HG03520 (cell line): ENCODE results near the gene MYH1.

ENCODE experiments used
- ATAC-seq: cut with Tn5 transposase; IDR thresholded peaks from one replicate; pipeline ENCODE4 v1.9.1; 2021; ENCODE audit warnings: mild to moderate bottlenecking, moderate library complexity; ENCODE audit not compliant: unreplicated experiment

The MYH1 gene

DNA sequence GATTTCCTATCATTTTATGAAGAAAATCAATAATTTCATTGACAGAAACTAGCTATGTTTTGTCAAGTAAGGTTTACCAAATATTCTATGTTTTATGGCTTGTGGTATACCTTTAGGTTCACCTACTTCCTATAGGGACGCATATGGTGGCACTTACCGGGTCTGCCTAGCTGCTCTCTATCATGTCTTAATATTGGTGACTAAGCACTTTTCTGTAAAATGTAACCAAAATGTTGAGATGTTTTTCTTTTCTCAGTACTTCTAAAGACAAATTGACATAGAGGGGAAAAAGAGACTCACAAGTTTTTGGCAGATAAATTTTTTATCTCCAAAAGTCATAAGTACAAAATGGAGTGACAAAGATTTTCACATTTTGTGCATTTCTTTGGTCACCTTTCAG is 26.3 kb downstream of the MYH1 start:
- no peak for ATAC-seq

DNA sequence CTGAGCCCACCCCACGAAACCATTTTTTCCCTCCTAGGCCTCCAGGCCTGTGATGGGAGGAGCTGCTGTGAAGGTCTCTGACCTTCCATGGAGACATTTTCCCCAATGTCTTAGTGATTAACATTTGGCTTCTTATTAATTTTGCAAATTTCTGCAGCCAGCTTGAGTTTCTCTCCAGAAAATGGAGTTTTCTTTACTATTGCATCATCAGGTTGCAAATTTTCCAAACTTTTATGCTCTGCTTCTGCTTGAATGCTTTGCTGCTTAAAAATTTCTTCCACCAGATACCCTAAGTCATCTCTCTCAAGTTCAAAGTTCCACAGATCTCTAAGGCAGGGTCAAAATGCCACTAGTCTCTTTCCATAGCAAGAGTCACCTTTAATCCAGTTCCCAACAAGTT is 36.1 kb downstream of the MYH1 start:
- ATAC-seq: no peak

DNA sequence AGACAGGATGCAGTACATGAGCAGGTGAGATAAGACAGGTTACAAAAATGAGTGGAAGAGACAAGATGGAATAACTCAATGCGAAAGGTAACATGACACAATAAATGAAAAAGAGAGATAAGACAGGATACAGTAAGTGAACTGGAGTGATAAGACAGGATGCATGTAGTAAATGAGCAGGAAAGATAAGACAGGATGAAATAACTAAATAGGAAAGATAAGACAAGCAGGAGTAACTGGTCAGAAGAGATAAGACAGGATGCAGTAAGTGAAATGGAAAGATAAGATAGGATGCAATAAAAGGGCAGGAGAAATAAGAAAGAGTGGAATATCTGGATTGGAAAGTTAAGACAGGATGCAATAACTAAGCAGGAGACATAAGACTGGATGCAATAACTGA is 40.6 kb downstream of the MYH1 start:
- ATAC-seq: no peak

DNA sequence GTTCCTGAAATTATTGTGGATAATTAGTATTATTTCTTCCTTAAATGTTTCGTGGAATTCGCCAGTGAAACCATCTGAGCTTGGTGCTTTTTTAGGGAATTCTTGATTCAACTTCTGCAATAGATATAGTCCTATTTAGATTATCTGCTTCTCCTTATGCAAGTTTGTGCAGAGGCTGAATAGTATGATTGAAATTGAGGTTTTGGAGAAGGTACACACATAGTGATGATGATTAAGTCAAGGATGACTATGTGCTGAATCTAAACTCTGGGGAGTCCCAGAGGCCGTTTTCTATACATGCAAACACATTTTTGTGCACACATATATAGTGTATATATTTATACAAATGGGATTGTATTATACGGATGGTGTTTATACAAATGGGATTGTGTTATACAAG is 43.8 kb downstream of the MYH1 start:
- ATAC-seq: no peak

DNA sequence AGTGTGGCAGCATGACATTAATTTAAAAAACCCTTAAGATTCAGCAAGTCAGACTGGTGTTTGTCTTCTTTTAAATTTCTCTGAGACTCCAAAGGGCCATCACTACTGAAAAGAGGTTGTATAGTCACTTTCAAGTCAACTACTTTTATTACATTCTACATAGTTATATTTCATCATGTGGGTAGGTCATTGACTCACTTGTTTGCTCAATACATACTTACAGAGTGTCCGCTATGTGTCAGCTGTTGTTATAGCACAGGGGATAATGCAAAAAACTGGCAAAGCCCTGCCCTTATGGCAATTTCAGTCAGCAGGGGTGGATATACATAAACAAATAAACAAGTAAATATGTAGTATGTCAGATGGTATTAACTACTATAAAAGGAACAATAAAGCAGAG is 46.5 kb downstream of the MYH1 start:
- no peak for ATAC-seq

DNA sequence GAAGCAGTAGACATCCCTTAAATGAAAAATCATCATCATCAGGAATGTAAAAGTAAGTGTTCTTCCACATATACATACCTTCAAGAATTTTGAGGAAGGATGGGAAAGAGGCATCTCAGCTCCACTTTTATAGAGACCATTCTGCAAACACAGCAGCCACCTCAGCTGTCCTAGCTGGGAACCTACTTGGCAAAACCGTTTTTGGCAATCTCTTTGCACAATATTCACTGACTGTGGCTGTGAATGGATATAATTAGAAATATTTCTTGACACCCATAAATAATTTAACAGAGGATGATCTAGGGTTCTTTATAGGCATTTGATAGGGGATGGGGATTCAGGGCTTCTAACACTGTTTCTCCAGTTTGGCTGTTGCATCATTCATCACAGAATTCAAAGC is 48.9 kb downstream of the MYH1 start, which contains the start of gene MYH4:
TSS of gene MYH4 (minus strand) at position 101 of the 400 bp plus-strand sequence. CDS start 2,814 bp downstream, outside the sequence.
- no peak for ATAC-seq

DNA sequence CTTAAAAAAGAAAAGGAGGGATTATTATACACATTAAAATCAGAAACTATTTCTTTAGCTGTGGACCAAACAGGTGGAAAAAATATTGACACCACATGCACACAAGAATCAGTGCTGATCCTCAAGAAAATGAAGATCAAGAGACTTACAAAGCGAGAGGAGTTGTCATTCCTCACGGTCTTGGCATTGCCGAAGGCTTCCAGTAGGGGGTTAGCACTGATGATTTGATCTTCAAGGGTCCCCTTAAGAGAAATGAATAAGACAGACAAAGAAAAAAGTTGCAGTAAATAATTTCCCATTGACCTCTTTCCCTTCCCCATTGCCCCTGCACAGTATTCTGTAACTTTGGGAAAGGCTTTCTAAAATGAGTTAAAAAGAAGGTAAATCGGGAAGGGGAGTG is 54.9 kb downstream of the MYH1 start:
- no peak for ATAC-seq

DNA sequence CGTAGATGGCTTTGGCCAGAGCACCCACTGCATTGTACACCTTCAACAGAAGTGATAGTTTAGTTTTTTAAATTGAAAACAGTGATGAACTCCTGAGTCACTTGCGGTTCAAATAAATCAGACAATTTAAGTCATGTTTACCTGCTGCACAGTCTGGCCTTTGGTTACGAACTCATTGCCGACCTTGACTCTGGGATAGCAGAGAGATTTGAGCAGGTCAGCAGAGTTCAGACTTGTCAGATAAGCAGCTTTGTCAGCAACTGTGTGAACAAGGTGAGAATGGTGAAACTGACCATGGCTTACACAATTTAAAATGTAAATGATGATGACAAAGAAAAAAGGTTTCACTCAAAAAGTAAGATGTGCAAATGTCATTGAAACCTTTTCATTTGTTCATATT is 58.3 kb downstream of the MYH1 start:
- no peak for ATAC-seq

DNA sequence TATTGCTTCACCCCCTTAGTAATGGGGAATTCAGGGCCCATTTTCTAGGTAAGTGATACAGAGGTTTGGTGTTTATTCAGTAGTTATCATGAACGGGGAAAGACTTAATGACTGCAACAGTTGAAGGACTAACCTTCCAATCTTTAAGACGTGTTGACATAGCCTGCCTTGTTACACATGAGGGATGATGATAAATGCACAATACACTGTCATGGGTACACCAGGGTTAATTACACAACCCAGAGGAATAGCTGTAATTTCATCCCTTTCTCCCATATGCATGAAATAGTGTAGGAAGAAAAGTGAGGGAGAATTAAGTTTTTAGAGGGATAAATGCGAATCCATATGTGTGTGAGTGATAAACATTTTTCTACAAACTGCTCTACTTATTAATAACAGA is 59.6 kb downstream of the MYH1 start:
- no peak for ATAC-seq

DNA sequence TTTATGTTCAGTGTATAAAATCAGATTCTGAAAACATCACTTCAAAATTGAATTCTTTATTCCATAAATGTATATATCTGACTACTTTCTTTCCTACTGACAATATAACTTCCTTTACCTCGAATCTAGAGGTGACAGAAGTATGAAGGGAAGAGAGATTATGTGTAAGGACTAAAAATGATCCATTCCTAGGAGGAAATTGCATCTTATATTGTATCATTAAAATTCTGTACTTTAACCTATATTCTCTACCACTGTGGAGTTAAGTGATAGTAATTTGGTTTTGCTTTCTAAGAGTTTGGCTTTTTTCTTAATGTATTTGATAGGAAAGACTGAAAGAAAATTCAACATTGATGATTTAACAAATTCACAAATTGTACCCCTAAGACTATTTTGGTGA is 60.4 kb downstream of the MYH1 start:
- no peak for ATAC-seq

DNA sequence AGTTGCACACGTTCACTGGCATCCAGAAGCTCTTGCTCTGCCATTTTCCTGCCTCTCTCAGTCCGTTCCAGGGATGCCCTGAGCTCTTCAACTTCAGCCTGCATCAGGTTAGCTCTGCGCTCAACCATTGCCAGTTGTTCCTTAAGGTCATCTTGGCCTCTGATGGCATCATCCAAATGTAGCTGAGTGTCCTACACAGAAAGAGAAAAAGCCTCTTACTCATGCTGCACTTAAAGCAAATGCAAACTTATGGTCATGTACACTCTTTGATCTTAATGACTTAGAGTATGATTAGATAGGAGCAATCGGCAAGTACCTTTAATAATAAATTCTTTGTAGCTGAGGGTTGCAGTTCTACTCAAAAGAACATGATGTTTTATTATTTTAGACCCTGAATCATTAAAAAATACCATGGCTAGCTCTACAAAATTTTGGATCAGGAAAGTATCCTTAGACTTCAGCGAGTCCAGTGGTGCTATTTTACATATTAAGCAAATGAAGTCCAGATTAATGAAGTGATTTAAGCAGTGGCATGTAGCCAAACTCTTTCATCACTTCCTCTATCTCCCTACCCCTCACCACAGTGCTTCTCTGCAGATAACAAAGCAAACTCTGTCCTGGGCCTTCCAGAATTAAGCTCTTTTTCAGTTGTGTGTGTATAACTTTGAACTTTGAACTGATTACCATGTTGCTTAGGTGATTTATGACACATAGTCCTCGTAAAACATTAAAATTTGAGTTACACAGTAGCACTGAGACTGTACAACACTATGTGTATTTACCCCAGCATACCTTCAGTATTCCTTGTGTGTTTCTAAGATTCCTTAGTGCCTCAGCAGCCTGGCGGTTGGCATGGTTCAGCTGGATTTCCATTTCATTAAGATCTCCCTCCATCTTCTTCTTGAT is 71.1 kb downstream of the MYH1 start:
- no peak for ATAC-seq
